22Rv1 (cell line): ENCODE results near the gene MANSC4.
"Not testable (repeated sequence)": the region's sequence is repeated elsewhere in the genome, so short reads cannot be mapped to it uniquely, and the experiment has no call there.

ENCODE experiments used
- ZFX ChIP-seq: fragments of 450-650 bp; IDR thresholded peaks from 2 replicates; pipeline ENCODE4 v1.6.1; 2017; ENCODE audit warnings: antibody characterized with exemption, borderline replicate concordance
- TF ChIP-seq, protein P1 (sequence below): fragments of 450-650 bp; IDR thresholded peaks from 2 replicates; pipeline ENCODE4 v1.5.1; 2017; ENCODE audit warnings: mild to moderate bottlenecking

DNA sequence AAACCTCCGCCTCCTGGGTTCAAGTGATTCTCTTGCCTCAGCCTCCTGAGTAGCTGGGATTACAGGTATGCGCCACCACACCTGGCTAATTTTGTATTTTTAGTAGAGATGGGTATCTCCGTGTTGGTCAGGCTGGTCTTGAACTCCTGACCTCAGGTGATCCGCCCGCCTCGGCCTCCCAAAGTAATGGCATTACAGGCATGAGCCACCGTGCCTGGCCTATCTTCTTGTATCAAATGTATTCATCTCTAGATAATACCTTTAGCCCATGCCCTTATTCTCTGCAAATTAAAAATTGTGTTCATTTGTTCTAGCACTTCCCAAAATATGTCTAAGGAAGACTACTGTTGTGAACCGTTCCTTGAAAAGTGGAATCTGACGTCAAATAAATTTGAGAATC, 45.7 kb downstream of the MANSC4 start:
- TF ChIP-seq, protein P1, sequence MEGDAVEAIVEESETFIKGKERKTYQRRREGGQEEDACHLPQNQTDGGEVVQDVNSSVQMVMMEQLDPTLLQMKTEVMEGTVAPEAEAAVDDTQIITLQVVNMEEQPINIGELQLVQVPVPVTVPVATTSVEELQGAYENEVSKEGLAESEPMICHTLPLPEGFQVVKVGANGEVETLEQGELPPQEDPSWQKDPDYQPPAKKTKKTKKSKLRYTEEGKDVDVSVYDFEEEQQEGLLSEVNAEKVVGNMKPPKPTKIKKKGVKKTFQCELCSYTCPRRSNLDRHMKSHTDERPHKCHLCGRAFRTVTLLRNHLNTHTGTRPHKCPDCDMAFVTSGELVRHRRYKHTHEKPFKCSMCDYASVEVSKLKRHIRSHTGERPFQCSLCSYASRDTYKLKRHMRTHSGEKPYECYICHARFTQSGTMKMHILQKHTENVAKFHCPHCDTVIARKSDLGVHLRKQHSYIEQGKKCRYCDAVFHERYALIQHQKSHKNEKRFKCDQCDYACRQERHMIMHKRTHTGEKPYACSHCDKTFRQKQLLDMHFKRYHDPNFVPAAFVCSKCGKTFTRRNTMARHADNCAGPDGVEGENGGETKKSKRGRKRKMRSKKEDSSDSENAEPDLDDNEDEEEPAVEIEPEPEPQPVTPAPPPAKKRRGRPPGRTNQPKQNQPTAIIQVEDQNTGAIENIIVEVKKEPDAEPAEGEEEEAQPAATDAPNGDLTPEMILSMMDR = not testable (repeated sequence)
- TF ChIP-seq ZFX = not testable (repeated sequence)
